ENCODE measurements around the gene DIAPH2. TPM values are rescaled to one million over a fixed set of nuclear protein-coding genes. Genes with fewer than 3 reads are reported as not detected.

DIAPH2 gene
- total RNA-seq, 4 donors from 2014 or later: 36.6 to 78.3 (median 41.4) TPM

DNA sequence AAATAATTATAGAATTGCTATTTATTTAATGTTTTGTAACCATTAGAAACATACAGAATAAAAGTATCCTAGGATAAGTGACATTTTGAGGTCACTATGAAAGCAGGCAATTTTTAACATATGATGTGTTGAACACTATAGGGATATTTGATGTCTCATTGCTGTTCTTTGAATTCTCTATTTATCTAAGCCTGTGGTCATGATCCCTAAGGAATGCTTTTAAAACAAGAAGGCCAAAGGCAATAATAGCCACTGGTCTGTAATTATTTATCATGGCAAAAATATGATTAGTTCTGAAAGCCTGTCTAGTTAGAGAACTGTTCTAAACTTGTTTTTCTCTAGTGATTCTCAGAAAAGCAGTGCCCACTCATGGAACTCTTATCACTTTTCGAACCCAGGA, 385.7 kb downstream of the DIAPH2 start:
- DNase-seq (ENCODE audit: low spot score) (no peak), ATAC-seq (ENCODE audit: low FRiP score) (no peak)
- TF ChIP-seq, protein P1, sequence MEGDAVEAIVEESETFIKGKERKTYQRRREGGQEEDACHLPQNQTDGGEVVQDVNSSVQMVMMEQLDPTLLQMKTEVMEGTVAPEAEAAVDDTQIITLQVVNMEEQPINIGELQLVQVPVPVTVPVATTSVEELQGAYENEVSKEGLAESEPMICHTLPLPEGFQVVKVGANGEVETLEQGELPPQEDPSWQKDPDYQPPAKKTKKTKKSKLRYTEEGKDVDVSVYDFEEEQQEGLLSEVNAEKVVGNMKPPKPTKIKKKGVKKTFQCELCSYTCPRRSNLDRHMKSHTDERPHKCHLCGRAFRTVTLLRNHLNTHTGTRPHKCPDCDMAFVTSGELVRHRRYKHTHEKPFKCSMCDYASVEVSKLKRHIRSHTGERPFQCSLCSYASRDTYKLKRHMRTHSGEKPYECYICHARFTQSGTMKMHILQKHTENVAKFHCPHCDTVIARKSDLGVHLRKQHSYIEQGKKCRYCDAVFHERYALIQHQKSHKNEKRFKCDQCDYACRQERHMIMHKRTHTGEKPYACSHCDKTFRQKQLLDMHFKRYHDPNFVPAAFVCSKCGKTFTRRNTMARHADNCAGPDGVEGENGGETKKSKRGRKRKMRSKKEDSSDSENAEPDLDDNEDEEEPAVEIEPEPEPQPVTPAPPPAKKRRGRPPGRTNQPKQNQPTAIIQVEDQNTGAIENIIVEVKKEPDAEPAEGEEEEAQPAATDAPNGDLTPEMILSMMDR (IDR thresholded peaks at IDR 0.05): no peak

DNA sequence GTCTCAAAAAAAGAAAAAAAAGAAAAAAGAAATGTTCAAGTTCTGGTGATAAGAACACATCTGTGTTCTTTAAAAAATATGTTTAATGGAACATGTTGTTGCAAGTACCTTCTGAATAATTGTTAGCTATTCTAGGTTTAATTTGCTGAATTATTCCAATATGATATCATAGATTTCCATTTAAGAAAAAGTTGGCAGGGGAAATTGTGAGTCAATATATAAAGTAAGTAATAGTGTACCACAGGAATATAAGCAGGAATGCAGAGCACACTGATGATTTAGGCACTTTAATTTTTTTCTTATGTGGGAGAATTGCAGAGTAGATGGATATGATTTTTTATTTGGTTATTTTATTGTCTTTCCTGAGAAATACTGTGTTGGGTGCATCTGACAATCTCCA, 389.8 kb downstream of the DIAPH2 start:
- ATAC-seq (ENCODE audit: low FRiP score) (no peak), DNase-seq (ENCODE audit: low spot score) (no peak)
- TF ChIP-seq, protein P1 (IDR thresholded peaks at IDR 0.05): no peak

DNA sequence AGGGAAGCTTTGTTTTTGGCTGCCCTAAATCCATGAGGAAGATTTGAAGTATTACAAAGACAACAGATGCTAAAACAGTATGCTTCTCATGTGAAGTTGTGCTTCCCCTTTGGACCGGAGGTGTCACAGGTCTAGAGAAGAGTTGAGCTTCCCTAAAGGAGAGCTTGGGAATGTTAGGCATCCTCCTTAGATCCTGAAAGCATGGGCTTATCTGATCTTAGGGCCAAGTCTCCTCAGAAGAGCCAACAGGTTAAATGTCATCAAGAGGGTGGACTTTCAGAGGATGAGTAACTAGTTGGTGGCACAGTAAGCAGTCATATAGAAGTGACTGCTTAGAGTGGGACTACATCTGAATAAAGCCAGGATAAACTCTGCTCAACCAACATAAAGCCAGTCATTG, 404.5 kb downstream of the DIAPH2 start:
- TF ChIP-seq, protein P1 (IDR thresholded peaks at IDR 0.05): no peak
- ATAC-seq (ENCODE audit: low FRiP score) (no peak), DNase-seq (ENCODE audit: low spot score) (no peak)

DNA sequence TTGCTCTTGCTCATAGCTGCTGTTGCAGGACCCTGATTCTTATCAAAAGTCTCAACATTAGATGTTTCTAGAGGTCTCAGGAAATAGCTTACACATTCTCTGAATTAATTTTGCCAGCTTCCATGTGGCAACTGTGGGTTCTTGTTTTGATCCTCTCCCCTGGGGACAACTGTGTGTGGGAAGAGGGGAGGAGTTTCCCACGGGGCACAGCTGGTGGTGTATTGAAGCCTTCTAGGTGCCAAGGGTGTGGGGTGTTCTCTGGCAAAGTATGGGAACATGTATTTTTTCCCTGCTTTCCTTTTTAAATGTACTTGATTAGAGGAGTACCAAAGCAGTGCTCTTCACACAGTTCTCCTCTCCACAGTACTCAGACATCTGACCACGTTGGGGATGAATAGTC, 411.7 kb downstream of the DIAPH2 start:
- no peak for ATAC-seq (ENCODE audit: low FRiP score)
- TF ChIP-seq, protein P1 (IDR thresholded peaks at IDR 0.05): no peak

DNA sequence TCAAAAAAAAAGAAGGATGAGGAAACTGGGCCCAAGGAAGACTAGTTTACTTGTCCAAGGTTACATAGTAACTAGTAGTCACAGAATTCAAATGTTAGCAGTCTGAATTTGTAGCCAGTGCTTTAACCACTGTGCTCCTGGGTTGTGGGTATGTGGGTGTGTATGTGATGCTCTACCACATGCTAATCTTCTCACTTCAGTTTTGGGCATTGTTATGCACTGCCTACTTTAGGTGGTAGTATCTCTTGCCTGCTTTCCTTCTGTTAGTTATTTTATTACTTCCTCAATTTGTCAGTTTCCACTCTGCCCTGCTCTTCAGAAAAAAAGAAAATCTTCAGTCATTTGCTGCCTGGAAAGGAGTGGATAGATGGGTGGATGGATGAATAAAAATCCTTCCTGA, 418.3 kb downstream of the DIAPH2 start:
- ATAC-seq (ENCODE audit: low FRiP score) (no peak), DNase-seq (ENCODE audit: low spot score) (no peak)
- TF ChIP-seq, protein P1 (IDR thresholded peaks at IDR 0.05): no peak

More for the DNA sequence above, 411.7 kb downstream of the DIAPH2 start:
- DNase-seq (ENCODE audit: low spot score): no peak

DNA sequence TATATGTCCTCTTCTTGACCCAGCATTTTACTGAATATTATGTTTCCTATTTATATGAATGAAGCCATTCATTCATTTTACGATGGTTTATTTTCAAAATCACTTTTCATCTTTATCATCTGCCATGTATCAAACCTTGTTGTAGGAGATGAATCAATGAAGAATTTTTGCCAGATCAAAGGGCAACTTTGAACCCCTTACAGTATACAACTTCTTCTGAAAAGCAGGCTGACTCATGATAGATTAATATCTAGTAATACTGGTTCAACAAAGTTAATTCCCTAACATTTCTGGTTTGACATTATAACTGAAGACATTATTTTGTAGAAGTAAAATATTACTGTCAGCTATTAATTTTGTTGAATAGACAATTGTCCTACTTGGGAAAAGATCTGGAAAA, 425.1 kb downstream of the DIAPH2 start:
- no peak for ATAC-seq (ENCODE audit: low FRiP score)
- TF ChIP-seq, protein P1 (IDR thresholded peaks at IDR 0.05): no peak

DNA sequence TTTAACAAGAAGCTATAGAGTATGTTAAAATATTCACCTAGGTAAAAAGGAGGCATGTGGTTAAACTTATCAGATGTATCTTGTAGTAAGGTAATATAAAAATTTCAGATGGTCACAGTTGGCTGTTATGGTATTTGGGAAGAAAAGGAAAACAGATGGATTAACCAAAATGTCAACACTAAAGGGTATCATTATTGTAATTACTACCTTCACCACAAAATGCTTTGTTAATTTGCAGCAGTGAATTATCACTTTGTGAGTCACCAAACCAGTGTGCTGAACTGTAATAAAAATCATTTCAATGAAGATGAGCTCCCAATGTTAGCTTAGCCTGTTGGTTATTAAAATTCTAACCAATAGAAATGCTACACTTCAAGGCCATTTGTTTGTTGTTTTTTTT, 432.9 kb downstream of the DIAPH2 start:
- DNase-seq (ENCODE audit: low spot score) (no peak), ATAC-seq (ENCODE audit: low FRiP score) (no peak)
- TF ChIP-seq, protein P1 (IDR thresholded peaks at IDR 0.05): no peak

More for the DNA sequence above, 425.1 kb downstream of the DIAPH2 start:
- no peak for DNase-seq (ENCODE audit: low spot score)
